A673 (cell line): ENCODE results near the gene OR8B12. TPM values are rescaled to one million over a fixed set of nuclear protein-coding genes. Genes with fewer than 3 reads are reported as not detected.

ENCODE experiments used
- Bru-seq: library from RNA; stranded (reverse); fragments of 400-500 nt; gene quantifications from one replicate; lab custom pipeline; 2021; lab: Mats Ljungman, UMichigan
- BruChase-seq, 2 experiments: library from RNA; stranded (reverse); fragments of 400-500 nt; gene quantifications; one replicate each; lab custom pipeline; 2021; lab: Mats Ljungman, UMichigan
- BruUV-seq: library from RNA; stranded (reverse); fragments of 400-500 nt; replicated peaks from 2 replicates; lab custom pipeline; 2021; lab: Mats Ljungman, UMichigan
- CTCF ChIA-PET: fragments of 300-600 bp; sonication (Branson Sonifier 250); formaldehyde crosslinking; loops from one replicate; lab custom pipeline; 2022; ENCODE audit warnings: antibody characterized with exemption; lab: Charles Lee
- POLR2A ChIA-PET: fragments of 300-600 bp; sonication (Branson Sonifier 250); formaldehyde crosslinking; loops from one replicate; lab custom pipeline; 2022; ENCODE audit warnings: antibody characterized with exemption; ENCODE audit not compliant: low non-redundant PET; lab: Charles Lee
- DNase-seq: peaks from one replicate; pipeline ENCODE4 v3.0.0-alpha.2; 2015; ENCODE audit warnings: low spot score
- H3K27ac ChIP-seq: fragments of 200-600 bp; sonication (generic); 2 replicates; pipeline ENCODE4 v1.5.1; 2016; ENCODE audit warnings: mixed run types, low read depth, mild to moderate bottlenecking, mixed read lengths, antibody characterized with exemption, low read length; ENCODE audit not compliant: poor library complexity, severe bottlenecking
- H3K27me3 ChIP-seq: fragments of 200-600 bp; sonication (generic); replicated peaks from 2 replicates; pipeline ENCODE4 v1.6.1; 2017; ENCODE audit warnings: mixed run types, low read depth, mild to moderate bottlenecking, mixed read lengths, antibody characterized with exemption, low read length; ENCODE audit not compliant: insufficient read depth, poor library complexity
- H3K36me3 ChIP-seq: fragments of 200-600 bp; sonication (generic); 2 replicates; pipeline ENCODE4 v1.6.1; 2016; ENCODE audit warnings: mixed run types, mild to moderate bottlenecking, mixed read lengths, antibody characterized with exemption, low read length; ENCODE audit not compliant: insufficient read depth, poor library complexity, severe bottlenecking
- H3K4me1 ChIP-seq: fragments of 200-600 bp; sonication (generic); 2 replicates; pipeline ENCODE4 v1.6.1; 2017; ENCODE audit warnings: mixed run types, mild to moderate bottlenecking, mixed read lengths, antibody characterized with exemption, low read length; ENCODE audit not compliant: insufficient read depth, poor library complexity, severe bottlenecking
- H3K4me3 ChIP-seq: fragments of 200-600 bp; sonication (generic); 2 replicates; pipeline ENCODE4 v1.5.1; 2016; ENCODE audit warnings: low read depth, mixed run types, mild to moderate bottlenecking, mixed read lengths, low read length; ENCODE audit not compliant: poor library complexity, severe bottlenecking
- H3K9me3 ChIP-seq: fragments of 200-600 bp; sonication (generic); 2 replicates; pipeline ENCODE4 v1.6.1; 2016; ENCODE audit warnings: mixed run types, low read depth, mild to moderate bottlenecking, mixed read lengths, antibody characterized with exemption, low read length; ENCODE audit not compliant: poor library complexity, severe bottlenecking
- CTCF ChIP-seq: fragments of 300-800, 200-600 bp; sonication (generic); conservative IDR thresholded peaks from 2 replicates; pipeline ENCODE4 v1.5.1; 2017; ENCODE audit warnings: low read depth, mild to moderate bottlenecking, antibody characterized with exemption, low read length, moderate library complexity, mixed read lengths
- EZH2 ChIP-seq: fragments of 200-600 bp; sonication (generic); IDR thresholded peaks from 2 replicates; pipeline ENCODE4 v1.6.1; 2017; ENCODE audit warnings: borderline replicate concordance, low read depth, mild to moderate bottlenecking, mixed read lengths, antibody characterized with exemption, low read length; ENCODE audit not compliant: poor library complexity, severe bottlenecking
- intact Hi-C: fragments of 100-400 bp; cut with micrococcal nuclease; formaldehyde crosslinking; loops from one replicate; pipeline ENCODE4 v1.10.0; 2022; ENCODE audit not compliant: unreplicated experiment
- long read RNA-seq: library from polyadenylated mRNA; stranded (forward); transcript quantifications from one replicate; pipeline ENCODE4 v2.0.0, GENCODE V29; 2022
- total RNA-seq: library from RNA; stranded (reverse); gene quantifications from 2 replicates; pipeline ENCODE4 v1.2.3, GENCODE V29; 2021

The OR8B12 gene
- total RNA-seq (not detected in 2 replicates), Bru-seq, nascent RNA (not detected), BruChase-seq, experiment 1, labeled RNA remaining after a 2-hour chase (not detected), BruChase-seq, experiment 2, labeled RNA remaining after a 6-hour chase (not detected)
- long read RNA-seq: 0 reads

GRCh38 chr11:124543554-124543953 lies at the start of gene OR8B12:
TSS of gene OR8B12 (minus strand) at chr11:124543654. CDS start at chr11:124543654, 0 bp downstream.
- CTCF ChIA-PET: no interaction called here
- intact Hi-C loops: no loop called here
- BruUV-seq: no TSS peak

GRCh38 chr11:124592627-124593026 lies 49.2 kb upstream of the OR8B12 start:
- Histone ChIP-seq H3K4me3 (no peak overlapping the region), H3K4me1 (peaks cover under 1% of the 10 kb centered on the region), H3K27me3 (peaks cover 3% of the 10 kb centered on the region), H3K9me3 (no peaks in the 10 kb centered on the region), H3K27ac (no peak overlapping the region), H3K36me3 (no peaks in the 10 kb centered on the region)
- no TSS peak for BruUV-seq
- POLR2A ChIA-PET: no interaction called here
- CTCF ChIA-PET: no interaction called here
- DNase-seq: no peak
- no peak for TF ChIP-seq EZH2
- TF ChIP-seq CTCF: no peak
- intact Hi-C loops: no loop called here

More at GRCh38 chr11:124543554-124543953, at the start of gene OR8B12:
- no peaks in the 10 kb centered on the region for H3K4me1 ChIP-seq
- no peak within 1 kb of the TSS for H3K27ac ChIP-seq
- H3K9me3 ChIP-seq: no peaks in the 10 kb centered on the region
- TF ChIP-seq CTCF (no peak), EZH2 (no peak)
- H3K36me3 ChIP-seq: no peaks in the 10 kb centered on the region
- POLR2A ChIA-PET: no interaction called here
- no peak for DNase-seq
- peaks cover 3% of the 10 kb centered on the region for H3K27me3 ChIP-seq
- no peak within 1 kb of the TSS for H3K4me3 ChIP-seq

- no peak for TF ChIP-seq CTCF
- intact Hi-C loops: no loop called here
- no peaks in the 10 kb centered on the region for H3K4me1 ChIP-seq
- H3K9me3 ChIP-seq: no peaks in the 10 kb centered on the region
- H3K27me3 ChIP-seq: no peaks in the 10 kb centered on the region
- BruUV-seq: no TSS peak
- DNase-seq: no peak
- H3K36me3 ChIP-seq: no peaks in the 10 kb centered on the region
- no peak overlapping the region for H3K4me3 ChIP-seq
- no peak overlapping the region for H3K27ac ChIP-seq
- ChIA-PET POLR2A (no interaction called here), CTCF (no interaction called here)
Measured at GRCh38 chr11:124591430-124591829, 48.0 kb upstream of the OR8B12 start.
